ENCODE data around the gene DDX46.

- TF ChIP-seq YY1 (IDR thresholded peaks at IDR 0.05; ENCODE audit: low read depth) (peak; percentile 100), USF1 (IDR thresholded peaks at IDR 0.05) (peak; percentile 93), NFIC (IDR thresholded peaks at IDR 0.05) (peak; percentile 30; the same call in 1 of the 2 replicates), EP300 (IDR thresholded peaks at IDR 0.05; ENCODE audit: borderline replicate concordance) (no peak), TAF1 (IDR thresholded peaks at IDR 0.05; ENCODE audit: low read depth) (peak; percentile 57; the same call in 1 of the 2 replicates), EGR1 (IDR thresholded peaks at IDR 0.05) (peak; percentile 93), MAX (IDR thresholded peaks at IDR 0.05) (peak; percentile 94), CEBPB (IDR thresholded peaks at IDR 0.05) (no peak), CREB1 (IDR thresholded peaks at IDR 0.05; ENCODE audit: low read depth) (peak; percentile 92), REST (IDR thresholded peaks at IDR 0.05; ENCODE audit: low read depth) (no peak)
Observed at GRCh38 chr5:134738133-134738962, 20.2 kb upstream of the DDX46 start, which contains the start of gene CAMLG.
